SH-SY5Y (cell line): ENCODE results near the gene USP20.

Source experiments
- GATA2 ChIP-seq: IDR thresholded peaks from 2 replicates; pipeline ENCODE4 v1.6.1; 2011; ENCODE audit warnings: mild to moderate bottlenecking, low read depth, low read length
- GATA3 ChIP-seq: IDR thresholded peaks from 2 replicates; pipeline ENCODE4 v1.6.1; 2011; ENCODE audit warnings: low read depth, mild to moderate bottlenecking, low read length, moderate library complexity

USP20 gene

GRCh38 chr9:129860653-129861446, 25.6 kb downstream of the USP20 start:
- TF ChIP-seq GATA3: no peak
- TF ChIP-seq GATA2: no peak

- TF ChIP-seq GATA3: no peak
- TF ChIP-seq GATA2: no peak
Measured at GRCh38 chr9:129861447-129861827, 26.2 kb downstream of the USP20 start.

GRCh38 chr9:129863059-129863690, 27.9 kb downstream of the USP20 start:
- TF ChIP-seq GATA2 (peak; percentile 54), GATA3 (no peak)

GRCh38 chr9:129864991-129865647, 29.9 kb downstream of the USP20 start:
- TF ChIP-seq GATA3 (no peak), GATA2 (no peak)

GRCh38 chr9:129865668-129866320, 30.5 kb downstream of the USP20 start:
- TF ChIP-seq GATA2 (no peak), GATA3 (no peak)

- TF ChIP-seq GATA3 (no peak), GATA2 (no peak)
Measured at GRCh38 chr9:129866394-129867135, 31.3 kb downstream of the USP20 start.

GRCh38 chr9:129867136-129868022, 32.1 kb downstream of the USP20 start:
- TF ChIP-seq GATA3: no peak
- no peak for TF ChIP-seq GATA2

GRCh38 chr9:129868023-129868871, 33.0 kb downstream of the USP20 start:
- TF ChIP-seq GATA2 (no peak), GATA3 (no peak)

- TF ChIP-seq GATA2 (no peak), GATA3 (no peak)
Measured at GRCh38 chr9:129868872-129869486, 33.7 kb downstream of the USP20 start.

GRCh38 chr9:129869585-129870501, 34.6 kb downstream of the USP20 start:
- TF ChIP-seq GATA3 (no peak), GATA2 (no peak)

- TF ChIP-seq GATA3: no peak
- no peak for TF ChIP-seq GATA2
Measured at GRCh38 chr9:129871046-129871445, 35.8 kb downstream of the USP20 start.
